G401 (cell line): ENCODE results near the gene NFILZ. TPM values are rescaled to one million over a fixed set of nuclear protein-coding genes. Genes with fewer than 3 reads are reported as not detected.

Source experiments
- DNase-seq: peaks from one replicate; pipeline ENCODE4 v3.0.0-alpha.2; 2015; ENCODE audit warnings: low spot score
- in situ Hi-C: cut with HindIII; loops from 2 replicates; pipeline ENCODE4 v1.10.0; 2016; ENCODE audit warnings: low sequenced_read_pairs, mixed read lengths
- total RNA-seq: library from RNA; depleted of rRNA; stranded (reverse); fragments of >200 nt; shearing (Covaris generic); gene quantifications from 2 replicates; pipeline ENCODE4 v1.2.3, GENCODE V29; 2014; rRNA removed

NFILZ gene
- total RNA-seq, 1 experiment from 2014 or later = not detected

DNA sequence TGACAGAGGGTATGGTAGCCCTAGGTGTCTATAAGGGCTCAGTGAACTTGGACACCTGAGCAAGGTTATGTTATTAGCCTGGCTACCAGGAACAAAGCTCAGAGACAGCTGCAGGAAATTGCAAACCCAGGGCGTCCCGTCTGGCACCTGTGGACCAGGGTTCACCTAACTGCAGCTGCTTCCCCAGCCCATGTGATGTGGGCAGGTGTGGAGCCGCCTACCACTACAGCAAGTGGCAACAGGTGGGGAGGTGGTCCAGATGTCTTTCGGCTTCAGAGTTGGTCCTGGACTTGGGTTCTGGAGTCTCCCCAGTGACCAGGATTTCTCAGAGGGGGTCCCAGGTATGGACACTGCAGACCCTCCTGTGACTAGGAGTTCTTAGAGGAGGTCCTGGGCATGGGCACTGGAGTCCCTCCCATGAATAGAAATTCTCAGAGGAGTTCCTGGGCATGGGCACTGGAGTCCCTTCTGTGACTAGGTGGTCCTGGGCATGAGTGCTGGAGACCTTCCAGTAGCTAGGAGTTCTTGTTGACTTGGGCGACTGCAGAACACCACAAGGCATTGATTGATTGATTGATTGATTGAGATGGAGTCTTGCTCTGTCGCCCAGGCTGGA lies 43.0 kb downstream of the NFILZ start:
- no peak for DNase-seq
- in situ Hi-C loops = no loop called here

DNA sequence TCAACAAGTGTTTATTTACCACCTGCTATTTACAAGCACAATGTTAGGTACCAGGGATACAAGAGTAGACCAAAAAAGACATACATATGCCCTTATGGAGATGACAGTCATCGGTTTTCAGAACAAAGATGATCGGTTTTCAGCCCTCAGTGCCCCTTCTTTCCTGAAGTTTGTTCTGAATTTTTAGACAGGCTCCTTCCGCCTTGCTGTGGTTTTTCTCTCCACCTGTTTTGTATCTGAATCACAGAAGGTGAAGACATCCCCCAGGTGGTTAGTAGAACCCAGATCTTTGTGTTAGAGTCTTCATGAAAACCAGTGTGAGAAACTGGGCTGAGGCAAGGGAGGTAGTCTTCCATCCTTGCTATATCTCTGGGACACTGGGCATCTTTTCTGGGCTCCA lies 44.6 kb downstream of the NFILZ start:
- in situ Hi-C loops = no loop called here
- no peak for DNase-seq

DNA sequence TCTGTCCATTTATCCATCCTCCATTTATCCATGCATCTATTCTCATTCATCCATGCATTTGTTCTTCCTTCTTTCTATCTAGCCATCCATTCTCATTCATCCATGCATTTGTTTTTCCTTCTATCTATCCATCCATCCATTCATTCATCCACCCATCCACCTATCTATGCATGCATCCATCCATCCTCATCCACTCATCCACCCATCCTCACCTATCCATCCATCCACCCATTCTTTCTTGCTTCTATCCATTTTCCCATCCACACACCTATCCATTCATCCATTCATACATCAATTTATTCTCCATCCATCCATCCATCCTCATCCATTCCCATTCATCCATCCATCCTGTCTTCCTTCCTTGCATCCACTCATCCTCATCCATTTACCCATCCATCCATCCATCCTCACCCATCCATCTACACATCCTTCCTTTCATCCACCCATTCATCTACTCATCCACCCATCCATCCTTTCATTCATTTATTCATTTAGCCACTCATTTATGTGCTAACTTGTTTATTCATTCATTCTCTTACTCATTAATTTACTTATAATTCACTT lies 47.9 kb downstream of the NFILZ start:
- no peak for DNase-seq
- in situ Hi-C loops = no loop called here

Other genes with a start within 250 kb of the NFILZ start
- 30.4 and 39.1 TPM in 2 replicates for gene RAB11B, start 240.3 kb upstream of the NFILZ start, total RNA-seq
- 45.4 and 49.0 TPM in 2 replicates for gene MARCHF2, start 217.3 kb upstream of the NFILZ start, total RNA-seq
- 101 and 123 TPM in 2 replicates for gene HNRNPM, start 185.7 kb upstream of the NFILZ start, total RNA-seq
- not detected in 2 replicates for gene PRAM1, start 128.0 kb upstream of the NFILZ start, total RNA-seq
- gene ZNF414, start 116.5 kb upstream of the NFILZ start, total RNA-seq = not detected in 2 replicates
- gene MYO1F, start 53.2 kb upstream of the NFILZ start, total RNA-seq = 3.4 TPM in 1 of 2 replicates, not detected in the other
- gene ADAMTS10, start 19.9 kb upstream of the NFILZ start, total RNA-seq = 8.7 and 14.5 TPM in 2 replicates
- not detected in 2 replicates for gene ACTL9, start 68.2 kb downstream of the NFILZ start, total RNA-seq
- gene OR2Z1, start 91.0 kb downstream of the NFILZ start, total RNA-seq = not detected in 2 replicates
- 17.2 and 20.0 TPM in 2 replicates for gene ZNF558, start 201.7 kb downstream of the NFILZ start, total RNA-seq
- not detected in 2 replicates for gene MBD3L1, start 201.7 kb downstream of the NFILZ start, total RNA-seq